Urothelium cell line (cell line): ENCODE measurements around the gene PARP16.
"Not testable (repeated sequence)": the region's sequence is repeated elsewhere in the genome, so short reads cannot be mapped to it uniquely, and the experiment has no call there.

ENCODE experiments used
- DNase-seq: peaks from one replicate; pipeline ENCODE4 v3.0.0; 2011; ENCODE audit warnings: low spot score, mixed read lengths
- FAIRE-seq: peaks from 2 replicates; lab custom pipeline; 2011; peaks lifted over from hg19 to GRCh38; lab: Jason Lieb, UNC

Gene PARP16

DNA sequence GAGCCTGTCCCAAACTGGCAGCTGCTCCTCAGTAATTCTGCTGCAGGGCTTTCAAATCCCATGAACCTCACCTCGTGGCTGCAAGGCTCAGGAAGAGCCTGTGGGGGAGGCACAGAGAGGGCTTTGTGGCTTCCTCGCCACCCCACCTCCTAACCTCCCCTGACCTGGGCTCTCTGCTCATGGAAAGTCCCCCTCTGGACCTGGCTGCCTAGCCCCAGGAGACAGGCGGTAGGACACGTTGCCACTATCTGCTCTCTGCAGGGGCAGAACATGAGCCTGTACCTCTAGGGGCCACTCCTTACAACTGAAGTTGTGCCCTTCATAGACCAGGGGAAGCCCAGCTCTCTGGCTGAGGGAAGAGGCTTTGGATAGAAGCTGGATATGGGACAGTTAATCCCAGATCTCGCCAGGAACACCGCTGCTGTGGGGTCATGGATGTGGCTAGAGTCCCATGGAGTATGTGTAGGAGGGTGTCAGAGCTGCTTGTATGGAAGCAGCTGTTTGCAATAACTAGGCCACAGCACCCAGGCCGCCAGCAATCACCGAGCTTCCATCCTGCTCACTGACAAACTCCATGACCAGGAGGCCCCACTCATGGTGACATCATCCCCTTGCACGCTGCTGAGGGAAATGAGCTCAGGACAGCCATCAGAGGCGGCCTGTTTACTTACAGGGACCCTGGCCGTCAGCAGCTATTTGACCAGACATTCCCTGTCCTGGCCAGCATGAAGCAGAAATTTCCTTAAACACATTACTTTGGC lies 41.4 kb downstream of the PARP16 start:
- FAIRE-seq, result no peak

GRCh38 chr15:65244638-65245037 lies 42.0 kb downstream of the PARP16 start:
- no peak for DNase-seq

More for the DNA sequence above, 41.4 kb downstream of the PARP16 start:
- no peak for DNase-seq

DNA sequence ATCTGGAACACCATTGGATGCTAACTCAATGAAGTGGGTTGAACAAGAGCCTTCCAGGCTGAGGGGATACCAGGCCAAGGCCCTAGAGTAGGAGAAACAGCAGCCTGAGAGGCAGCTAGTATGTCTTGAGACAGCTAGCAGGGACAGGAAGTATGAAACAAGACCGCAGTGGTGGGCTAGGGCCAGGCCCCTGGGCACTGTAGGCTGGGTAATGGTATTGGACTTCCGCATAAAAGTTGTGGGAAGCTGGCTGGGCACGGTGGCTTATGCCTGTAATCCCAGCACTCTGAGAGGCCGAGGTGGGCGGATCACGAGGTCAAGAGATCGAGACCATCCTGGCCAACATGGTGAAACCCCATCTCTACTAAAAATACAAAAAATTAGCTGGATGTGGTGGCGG lies 50.2 kb downstream of the PARP16 start:
- FAIRE-seq, DNase-seq: not testable (repeated sequence)

More at GRCh38 chr15:65244638-65245037, 42.0 kb downstream of the PARP16 start:
- no peak for FAIRE-seq

- FAIRE-seq (no peak), DNase-seq (no peak)
Measured at GRCh38 chr15:65233696-65234095, 53.0 kb downstream of the PARP16 start.

GRCh38 chr15:65232520-65232919 lies 54.2 kb downstream of the PARP16 start:
- DNase-seq, result no peak
- FAIRE-seq, result no peak

DNA sequence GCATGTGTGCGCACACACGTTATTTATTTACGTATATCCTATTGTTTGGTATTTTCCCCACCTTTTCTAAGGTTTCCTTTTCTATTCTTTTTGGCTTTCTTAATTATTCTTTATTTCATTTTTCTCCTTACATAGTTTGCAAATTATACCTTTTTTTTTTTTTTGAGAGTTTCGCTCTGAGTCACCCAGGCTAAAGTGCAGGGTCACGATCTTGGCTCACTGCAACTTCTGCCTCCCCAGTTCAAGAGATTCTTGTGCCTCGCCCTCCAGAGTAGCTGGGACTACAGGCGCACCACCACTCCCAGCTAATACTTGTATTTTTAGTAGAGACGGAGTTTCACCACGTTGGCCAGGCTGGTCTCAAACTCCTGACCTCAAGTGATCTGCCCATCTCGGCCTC lies 55.4 kb downstream of the PARP16 start:
- DNase-seq (no peak), FAIRE-seq (no peak)

- not testable (repeated sequence) for DNase-seq, FAIRE-seq
Measured at GRCh38 chr15:65226901-65227300, 59.8 kb downstream of the PARP16 start.

- no peak for DNase-seq
Measured at GRCh38 chr15:65226221-65226620, 60.5 kb downstream of the PARP16 start.

DNA sequence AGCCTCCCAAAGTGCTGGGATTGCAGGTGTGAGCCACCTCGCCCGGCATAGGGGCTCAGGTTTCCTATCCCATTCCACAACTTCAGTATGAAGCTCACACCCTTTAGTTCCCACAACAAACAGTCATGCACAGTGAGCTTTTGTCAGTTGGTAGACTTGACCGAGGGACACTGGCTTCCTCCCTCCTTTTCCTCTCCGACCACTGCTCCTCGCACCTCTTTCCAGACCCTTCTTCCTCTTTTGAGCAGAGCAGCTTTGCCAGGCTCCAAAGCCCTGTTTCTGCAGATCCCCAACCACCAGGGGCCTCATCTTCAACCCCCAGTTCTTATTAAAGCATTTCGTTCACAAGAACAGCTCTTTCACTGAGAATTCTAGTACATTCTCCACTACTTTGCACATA lies 62.7 kb downstream of the PARP16 start:
- FAIRE-seq, result no peak
- DNase-seq, result no peak

More at GRCh38 chr15:65226221-65226620, 60.5 kb downstream of the PARP16 start:
- FAIRE-seq, result no peak

GRCh38 chr15:65222891-65223290 lies 63.8 kb downstream of the PARP16 start:
- DNase-seq, result no peak

GRCh38 chr15:65221697-65222096 lies 65.0 kb downstream of the PARP16 start:
- DNase-seq, result no peak
- FAIRE-seq, result no peak

More at GRCh38 chr15:65222891-65223290, 63.8 kb downstream of the PARP16 start:
- no peak for FAIRE-seq

DNA sequence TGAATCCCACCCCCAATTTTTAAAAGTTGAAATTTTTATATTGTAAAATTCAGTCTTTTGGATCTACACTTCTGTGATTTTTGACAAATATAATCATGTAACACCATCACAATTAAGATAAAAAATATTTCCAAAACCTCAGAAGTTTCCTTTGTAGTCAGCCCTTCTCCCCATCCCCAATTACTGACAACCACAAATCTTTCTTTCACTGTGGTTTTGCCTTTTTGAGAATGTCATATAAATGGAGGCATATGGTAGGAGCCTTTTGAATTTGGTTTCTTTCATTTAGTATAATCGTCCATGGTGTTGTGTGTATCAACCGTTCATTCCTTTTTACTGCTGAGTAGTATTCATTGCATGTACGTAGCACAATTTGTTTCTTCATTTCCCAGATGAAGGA lies 67.5 kb downstream of the PARP16 start:
- DNase-seq (no peak), FAIRE-seq (no peak)

- FAIRE-seq (no peak), DNase-seq (no peak)
Measured at GRCh38 chr15:65217526-65218482, 68.9 kb downstream of the PARP16 start.

DNA sequence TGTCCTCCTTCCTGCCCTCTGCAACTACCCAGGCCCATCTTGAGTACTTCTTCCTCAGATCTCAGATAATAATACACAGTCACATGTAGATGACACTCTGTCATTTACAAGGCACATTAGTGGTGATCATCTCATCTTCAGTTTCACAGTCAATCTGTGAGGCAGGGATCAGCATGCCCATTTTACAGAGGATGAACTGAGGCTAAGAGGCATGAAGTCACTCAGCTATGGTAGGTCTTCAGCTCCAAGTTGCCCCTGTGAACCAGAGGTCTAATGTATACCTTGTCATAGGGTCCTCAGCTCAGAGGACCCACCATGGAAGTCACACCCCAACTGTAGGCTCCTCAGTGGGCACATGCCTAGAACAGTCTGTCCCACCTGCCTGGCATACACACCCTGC lies 71.2 kb downstream of the PARP16 start:
- FAIRE-seq (no peak), DNase-seq (no peak)

GRCh38 chr15:65214010-65214409 lies 72.7 kb downstream of the PARP16 start:
- DNase-seq (no peak), FAIRE-seq (no peak)

DNA sequence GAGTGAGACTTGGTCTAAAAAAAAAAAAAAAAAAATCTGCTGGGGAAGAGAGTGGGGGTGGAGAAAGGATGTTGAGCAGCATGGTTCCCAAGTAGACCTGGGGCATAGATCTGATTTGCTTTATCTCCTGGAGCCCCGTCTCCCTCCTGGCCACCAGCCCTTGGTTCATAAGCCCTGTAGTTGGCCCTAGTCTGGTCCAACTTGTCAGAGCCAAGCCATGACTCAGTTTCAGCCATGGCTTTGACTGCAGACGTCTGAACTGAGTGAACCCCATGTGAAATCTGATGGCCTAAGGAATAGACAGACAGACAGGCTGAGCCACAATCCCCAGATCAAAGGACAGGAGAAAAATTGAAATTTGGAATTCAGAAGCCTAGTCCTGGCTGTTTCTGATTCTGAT lies 73.4 kb downstream of the PARP16 start:
- DNase-seq, result no peak

DNA sequence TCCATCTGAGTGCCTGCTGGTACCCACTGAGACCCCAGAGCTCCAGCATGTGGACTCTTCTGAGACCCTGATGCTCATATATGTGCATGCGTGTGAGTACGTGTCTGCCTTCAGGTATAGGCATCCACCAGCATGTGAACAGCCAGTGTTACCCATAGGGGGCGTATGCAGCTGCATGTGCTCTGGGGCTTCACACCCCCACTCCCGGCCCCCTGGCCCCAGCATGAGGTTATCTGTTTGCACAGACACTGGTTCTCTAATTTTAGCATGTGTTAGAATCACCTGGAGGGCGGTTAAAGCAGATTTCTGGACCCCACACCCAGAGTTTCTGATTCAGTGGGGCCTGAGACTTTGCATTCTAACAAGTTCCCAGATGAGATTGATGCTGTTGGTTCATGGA lies 74.6 kb downstream of the PARP16 start:
- no peak for FAIRE-seq
- DNase-seq, result no peak

More for the DNA sequence above, 73.4 kb downstream of the PARP16 start:
- FAIRE-seq, result no peak

DNA sequence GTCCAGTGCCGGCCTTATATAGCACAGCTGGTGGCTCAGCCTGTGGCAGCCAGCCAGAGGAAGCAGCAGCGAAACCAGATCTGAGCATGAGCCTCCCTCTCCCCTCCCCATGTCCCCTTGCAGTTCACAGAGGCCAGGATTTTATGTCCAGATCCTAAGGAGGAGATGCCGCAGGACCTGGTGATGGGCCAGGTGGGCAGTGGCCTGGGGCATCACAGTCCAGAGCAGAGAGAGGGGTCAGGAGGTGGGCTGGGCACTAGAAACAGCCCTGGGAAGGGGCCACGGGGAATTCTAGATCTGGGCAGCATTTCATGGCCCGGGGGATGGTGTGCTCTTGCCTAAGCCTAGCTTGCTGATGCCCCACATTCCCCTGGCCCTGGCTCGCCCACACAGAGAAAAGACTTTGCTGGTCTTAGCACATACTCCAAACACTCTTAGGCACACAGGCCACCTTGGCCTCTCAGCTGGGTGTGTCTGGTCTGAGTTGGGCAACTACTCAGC lies 75.2 kb downstream of the PARP16 start:
- DNase-seq, result no peak
- no peak for FAIRE-seq

- DNase-seq (no peak), FAIRE-seq (no peak)
Measured at GRCh38 chr15:65210770-65211481, 75.8 kb downstream of the PARP16 start, which contains the start of gene CILP. Gene CILP, minus strand, starts transcription at chr15:65211473. Its CDS starts 1,718 bp downstream, at chr15:65209755.
